ENCODE measurements around the gene SLC52A3. TPM values are rescaled to one million over a fixed set of nuclear protein-coding genes. Genes with fewer than 3 reads are reported as not detected.

The SLC52A3 gene
- total and polyA plus RNA-seq, 2 of the 13 experiments (the other 11 are each of a cell fraction or from before 2014, with no cell fraction given), result 0.03 TPM; not detected in 1

DNA sequence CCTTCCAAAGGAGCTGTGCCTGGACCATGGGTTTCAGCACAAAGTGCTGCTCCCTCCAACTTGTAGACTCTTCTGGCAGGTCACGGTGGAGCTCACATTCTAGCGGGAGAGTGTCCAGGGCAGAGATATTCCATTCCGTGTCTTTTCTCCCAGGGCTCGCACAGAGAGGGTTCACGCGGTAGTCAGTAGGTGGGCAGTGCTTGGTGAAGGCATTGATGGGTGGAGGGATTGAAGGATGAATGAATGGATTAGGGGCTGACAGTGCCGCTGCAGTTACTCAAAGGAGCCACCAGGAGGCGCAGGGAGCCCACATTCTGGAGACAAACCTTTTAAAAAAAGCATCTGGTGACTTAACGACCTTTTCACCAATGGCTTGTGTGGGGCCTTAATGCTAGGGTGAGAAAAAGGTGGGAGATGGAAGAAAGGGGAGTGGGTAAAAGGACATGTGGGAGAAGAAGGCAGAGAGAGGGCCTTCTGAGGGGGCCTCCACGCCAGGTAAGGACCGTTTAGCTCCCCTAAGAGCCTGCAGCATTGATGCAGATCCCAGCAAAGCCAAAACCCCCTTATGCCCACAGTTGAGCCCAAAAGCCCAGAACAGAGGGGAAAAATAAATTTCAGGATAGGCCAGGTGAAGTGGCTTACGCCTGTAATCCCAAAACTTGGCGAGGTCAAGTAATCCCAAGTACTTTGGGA is 47.8 kb upstream of the SLC52A3 start:
- Histone ChIP-seq H3K27ac (ENCODE audit: extremely low read length, insufficient read depth, low read length) (no peak overlapping the region), H3K4me2 (ENCODE audit: low read depth, low read length) (no peak overlapping the region), H3K9me3 (ENCODE audit: low read length) (no peaks in the 10 kb centered on the region), H4K20me1 (ENCODE audit: insufficient read depth, low read length) (peaks cover 3% of the 10 kb centered on the region; the same call in 1 of the 2 replicates), H3K79me2 (ENCODE audit: insufficient read depth, low read length) (no peaks in the 10 kb centered on the region), H3K4me1 (ENCODE audit: insufficient read depth, low read length) (no peaks in the 10 kb centered on the region), H2AFZ (ENCODE audit: low read length) (no peak overlapping the region), H3K27me3 (ENCODE audit: control insufficient read depth in 1 of 2, insufficient read depth in 2 of 2, low read length in 2 of 2) (no peaks in the 10 kb centered on the region), H3K9ac (ENCODE audit: insufficient read depth, low read depth, low read length) (no peak overlapping the region), H3K4me3 (replicated peaks in 1 of 3; ENCODE audit: insufficient read depth in 1 of 3, low read depth in 2 of 3, low read length in 3 of 3) (no peak overlapping the region), H3K36me3 (replicated peaks in 1 of 2; ENCODE audit: control insufficient read depth in 1 of 2, insufficient read depth in 2 of 2, low read length in 2 of 2) (no peaks in the 10 kb centered on the region)
- BruUV-seq (replicated peaks), result no TSS peak
- ChIA-PET CTCF (ENCODE audit: low intra/inter-chr PET ratio, low total read pairs) (interaction anchor here (1.2 to 10.9 kb wide), 4 partner anchors 140 to 398 kb away, joined by 4 to 185 read pairs (median 6); no protein-coding TSS in a partner anchor), POLR2A (no interaction called here)
- in situ Hi-C loops (cut with HindIII; ENCODE audit: extremely low pct_ligation_motif_present, low pct_unique_long_range_greater_than_20kb), result loop anchor here (5.0 to 10.0 kb wide), 3 partner anchors 141 to 369 kb away; partner anchors contain the start of gene TMEM74B
- ATAC-seq (peak; percentile 68), FAIRE-seq (peak; percentile 91), DNase-seq (ENCODE audit: low spot score) (peak; percentile 70)
- 12% methylated on average over 13 of the region's 13 CpGs for WGBS (ENCODE audit: low lambda C conversion rate)
- intact Hi-C loops (cut with micrococcal nuclease; ENCODE audit: unreplicated experiment), result loop anchor here (1.0 to 10.0 kb wide), 4 partner anchors 140 to 397 kb away; partner anchors contain the start of gene TMEM74B
- 0 out of 2 replicates have a peak, but pooled peaks have one; percentile 35 for TF ChIP-seq MXD4 (CRISPR knock-in tag; IDR thresholded peaks at IDR 0.05)
- TF ChIP-seq PCBP1 (IDR thresholded peaks at IDR 0.05; ENCODE audit: borderline replicate concordance, low read depth, low read length), result no peak
- no peak for TF ChIP-seq ZFP62 (CRISPR knock-in tag; IDR thresholded peaks at IDR 0.05)
- peak in 1 of 2 experiments; percentile 46; a peak in 1 of 4 replicates for TF ChIP-seq KLF16 (CRISPR knock-in tag; IDR thresholded peaks at IDR 0.05)
- TF ChIP-seq, protein P1, sequence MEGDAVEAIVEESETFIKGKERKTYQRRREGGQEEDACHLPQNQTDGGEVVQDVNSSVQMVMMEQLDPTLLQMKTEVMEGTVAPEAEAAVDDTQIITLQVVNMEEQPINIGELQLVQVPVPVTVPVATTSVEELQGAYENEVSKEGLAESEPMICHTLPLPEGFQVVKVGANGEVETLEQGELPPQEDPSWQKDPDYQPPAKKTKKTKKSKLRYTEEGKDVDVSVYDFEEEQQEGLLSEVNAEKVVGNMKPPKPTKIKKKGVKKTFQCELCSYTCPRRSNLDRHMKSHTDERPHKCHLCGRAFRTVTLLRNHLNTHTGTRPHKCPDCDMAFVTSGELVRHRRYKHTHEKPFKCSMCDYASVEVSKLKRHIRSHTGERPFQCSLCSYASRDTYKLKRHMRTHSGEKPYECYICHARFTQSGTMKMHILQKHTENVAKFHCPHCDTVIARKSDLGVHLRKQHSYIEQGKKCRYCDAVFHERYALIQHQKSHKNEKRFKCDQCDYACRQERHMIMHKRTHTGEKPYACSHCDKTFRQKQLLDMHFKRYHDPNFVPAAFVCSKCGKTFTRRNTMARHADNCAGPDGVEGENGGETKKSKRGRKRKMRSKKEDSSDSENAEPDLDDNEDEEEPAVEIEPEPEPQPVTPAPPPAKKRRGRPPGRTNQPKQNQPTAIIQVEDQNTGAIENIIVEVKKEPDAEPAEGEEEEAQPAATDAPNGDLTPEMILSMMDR (CRISPR knock-in tag; IDR thresholded peaks at IDR 0.05), result peak; percentile 97
- TF ChIP-seq, protein P2, sequence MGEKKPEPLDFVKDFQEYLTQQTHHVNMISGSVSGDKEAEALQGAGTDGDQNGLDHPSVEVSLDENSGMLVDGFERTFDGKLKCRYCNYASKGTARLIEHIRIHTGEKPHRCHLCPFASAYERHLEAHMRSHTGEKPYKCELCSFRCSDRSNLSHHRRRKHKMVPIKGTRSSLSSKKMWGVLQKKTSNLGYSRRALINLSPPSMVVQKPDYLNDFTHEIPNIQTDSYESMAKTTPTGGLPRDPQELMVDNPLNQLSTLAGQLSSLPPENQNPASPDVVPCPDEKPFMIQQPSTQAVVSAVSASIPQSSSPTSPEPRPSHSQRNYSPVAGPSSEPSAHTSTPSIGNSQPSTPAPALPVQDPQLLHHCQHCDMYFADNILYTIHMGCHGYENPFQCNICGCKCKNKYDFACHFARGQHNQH (CRISPR knock-in tag; IDR thresholded peaks at IDR 0.05), result peak; percentile 22; the same call in 1 of the 2 replicates
- TF ChIP-seq REPIN1 (CRISPR knock-in tag; IDR thresholded peaks at IDR 0.05; ENCODE audit: borderline replicate concordance, low read depth), result no peak
- TF ChIP-seq, protein P3, sequence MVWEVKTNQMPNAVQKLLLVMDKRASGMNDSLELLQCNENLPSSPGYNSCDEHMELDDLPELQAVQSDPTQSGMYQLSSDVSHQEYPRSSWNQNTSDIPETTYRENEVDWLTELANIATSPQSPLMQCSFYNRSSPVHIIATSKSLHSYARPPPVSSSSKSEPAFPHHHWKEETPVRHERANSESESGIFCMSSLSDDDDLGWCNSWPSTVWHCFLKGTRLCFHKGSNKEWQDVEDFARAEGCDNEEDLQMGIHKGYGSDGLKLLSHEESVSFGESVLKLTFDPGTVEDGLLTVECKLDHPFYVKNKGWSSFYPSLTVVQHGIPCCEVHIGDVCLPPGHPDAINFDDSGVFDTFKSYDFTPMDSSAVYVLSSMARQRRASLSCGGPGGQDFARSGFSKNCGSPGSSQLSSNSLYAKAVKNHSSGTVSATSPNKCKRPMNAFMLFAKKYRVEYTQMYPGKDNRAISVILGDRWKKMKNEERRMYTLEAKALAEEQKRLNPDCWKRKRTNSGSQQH (CRISPR knock-in tag; IDR thresholded peaks at IDR 0.05; ENCODE audit: low read depth), result no peak
- TF ChIP-seq ZNF720 (CRISPR knock-in tag; IDR thresholded peaks at IDR 0.05), result no peak
- TF ChIP-seq ZNF230 (CRISPR knock-in tag; IDR thresholded peaks at IDR 0.05), result no peak
- 0 out of 2 replicates have a peak, but pooled peaks have one; percentile 16 for TF ChIP-seq MEF2D (CRISPR knock-in tag; IDR thresholded peaks at IDR 0.05)
- no peak for TF ChIP-seq ZBTB8A (CRISPR knock-in tag; IDR thresholded peaks at IDR 0.05; ENCODE audit: borderline replicate concordance, low read depth)
- TF ChIP-seq SOX6 (IDR thresholded peaks at IDR 0.05), result no peak
- TF ChIP-seq SOX6 (CRISPR knock-in tag; IDR thresholded peaks at IDR 0.05), result no peak
- no peak for TF ChIP-seq ZBTB3 (CRISPR knock-in tag; IDR thresholded peaks at IDR 0.05; ENCODE audit: borderline replicate concordance, low read depth)
- TF ChIP-seq ZNF710 (CRISPR knock-in tag; IDR thresholded peaks at IDR 0.05; ENCODE audit: borderline replicate concordance), result peak; percentile 55; the same call in 1 of the 2 replicates
- no peak for TF ChIP-seq HES4 (CRISPR knock-in tag; IDR thresholded peaks at IDR 0.05; ENCODE audit: borderline replicate concordance)
- 0 out of 2 replicates have a peak, but pooled peaks have one; percentile 24 for TF ChIP-seq ZNF792 (CRISPR knock-in tag; IDR thresholded peaks at IDR 0.05)
